HG02588 (cell line): Measurements from ENCODE around the gene FKBP6.
"Not testable (repeated sequence)": the region's sequence is repeated elsewhere in the genome, so short reads cannot be mapped to it uniquely, and the experiment has no call there.

ENCODE experiments used
- ATAC-seq: cut with Tn5 transposase; IDR thresholded peaks from one replicate; pipeline ENCODE4 v1.9.1; 2021; ENCODE audit warnings: mild to moderate bottlenecking, moderate library complexity; ENCODE audit not compliant: unreplicated experiment

Gene FKBP6

DNA sequence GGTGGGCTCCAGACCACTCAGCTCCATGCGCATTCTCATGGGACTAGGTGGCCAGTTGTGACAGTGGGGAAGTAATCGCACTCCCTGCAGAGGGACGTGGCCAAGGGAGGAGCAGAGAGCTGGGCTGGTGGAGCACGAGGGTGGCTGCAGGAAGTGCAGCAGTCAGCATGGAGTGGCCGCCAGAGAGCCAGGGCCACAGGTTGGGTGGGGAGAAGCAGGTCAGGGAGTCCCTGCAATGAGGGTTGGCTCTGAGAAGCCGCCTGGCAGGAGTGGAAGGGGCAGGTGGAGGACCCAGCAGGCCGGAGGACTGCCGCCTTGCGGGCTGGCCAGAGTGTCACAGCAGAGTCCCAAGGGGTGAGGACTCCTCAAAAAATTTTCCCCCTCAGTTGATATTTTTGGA is 26.2 kb downstream of the FKBP6 start:
- no peak for ATAC-seq

DNA sequence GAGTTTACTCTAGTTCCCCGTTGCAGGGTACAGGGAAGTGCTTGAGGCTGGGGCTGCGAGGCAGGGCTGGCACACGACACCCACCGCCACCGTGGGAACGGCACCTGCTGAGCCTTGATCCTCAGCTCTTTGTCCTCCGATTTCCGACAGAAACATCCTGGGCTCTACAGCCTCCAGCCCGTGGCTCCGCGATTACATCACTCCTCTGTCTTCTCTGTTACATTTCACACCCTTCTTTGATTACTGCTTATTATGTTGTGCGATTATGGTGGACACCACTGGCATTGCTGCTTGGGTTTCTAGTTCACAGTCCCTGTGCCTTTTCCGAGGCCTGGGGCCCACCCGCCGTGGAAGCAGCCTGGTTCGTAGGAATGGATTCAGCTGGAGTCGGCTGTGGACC is 26.9 kb downstream of the FKBP6 start:
- no peak for ATAC-seq

DNA sequence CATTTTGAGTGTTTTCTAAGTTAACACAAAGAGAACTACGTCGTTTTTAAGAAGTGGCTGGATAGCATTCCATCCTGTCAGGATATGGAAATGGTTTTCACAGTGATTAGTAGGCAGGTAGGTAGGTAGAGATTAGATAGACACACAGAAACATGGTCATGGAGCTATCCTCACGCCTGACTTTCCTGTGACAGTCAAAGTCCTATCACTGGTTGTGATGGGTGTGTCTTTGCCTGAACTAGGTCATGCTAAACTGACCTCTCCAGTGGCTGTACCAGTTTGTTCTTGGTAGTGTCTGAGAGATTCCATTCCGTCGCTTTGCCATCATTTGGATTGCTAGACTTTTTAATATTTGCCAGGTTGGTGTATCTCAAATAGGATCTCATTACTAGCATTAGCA is 28.2 kb downstream of the FKBP6 start:
- ATAC-seq = no peak

- ATAC-seq = no peak
Measured at GRCh38 chr7:73358590-73359275, 30.8 kb downstream of the FKBP6 start.

DNA sequence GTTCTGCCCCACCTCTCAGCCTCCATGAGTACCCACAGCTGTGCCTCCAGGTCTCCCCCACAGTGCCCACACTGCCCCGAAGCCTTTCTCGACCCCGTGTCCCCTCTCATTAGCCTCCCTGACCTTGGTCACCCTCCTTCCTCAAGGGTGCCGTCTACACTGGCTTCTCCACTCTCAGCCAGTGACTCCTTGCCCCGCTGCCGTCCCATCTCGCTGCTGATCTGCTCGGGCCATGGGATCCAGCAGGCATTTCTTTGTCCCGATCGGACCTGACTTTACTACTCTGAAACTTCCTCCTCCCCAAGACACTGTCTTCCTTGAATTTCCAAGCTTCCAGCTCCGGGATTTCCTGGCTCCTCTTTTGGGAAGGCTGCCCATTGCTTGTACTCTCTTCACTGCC is 31.3 kb downstream of the FKBP6 start:
- no peak for ATAC-seq

- ATAC-seq = no peak
Measured at GRCh38 chr7:73359746-73360375, 31.9 kb downstream of the FKBP6 start.

DNA sequence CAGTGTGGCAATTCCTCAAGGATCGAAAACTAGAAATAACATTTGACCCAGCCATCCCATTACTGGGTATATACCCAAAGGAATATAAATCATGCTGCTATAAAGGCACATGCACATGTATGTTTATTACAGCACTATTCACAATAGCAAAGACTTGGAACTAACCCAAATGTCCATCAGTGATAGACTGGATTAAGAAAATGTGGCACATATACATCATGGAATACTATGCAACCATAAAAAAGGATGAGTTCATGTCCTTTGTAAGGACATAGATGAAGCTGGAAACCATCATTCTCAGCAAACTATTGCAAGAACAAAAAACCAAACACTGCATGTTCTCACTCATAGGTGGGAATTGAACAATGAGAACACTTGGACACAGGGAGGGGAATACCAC is 32.6 kb downstream of the FKBP6 start:
- ATAC-seq = not testable (repeated sequence)

GRCh38 chr7:73363225-73364005 is 35.5 kb downstream of the FKBP6 start:
- no peak for ATAC-seq

GRCh38 chr7:73364006-73364728 is 36.2 kb downstream of the FKBP6 start:
- no peak for ATAC-seq

- ATAC-seq = no peak
Measured at GRCh38 chr7:73366127-73366526, 38.2 kb downstream of the FKBP6 start.

GRCh38 chr7:73366990-73367389 is 39.0 kb downstream of the FKBP6 start:
- ATAC-seq = no peak

DNA sequence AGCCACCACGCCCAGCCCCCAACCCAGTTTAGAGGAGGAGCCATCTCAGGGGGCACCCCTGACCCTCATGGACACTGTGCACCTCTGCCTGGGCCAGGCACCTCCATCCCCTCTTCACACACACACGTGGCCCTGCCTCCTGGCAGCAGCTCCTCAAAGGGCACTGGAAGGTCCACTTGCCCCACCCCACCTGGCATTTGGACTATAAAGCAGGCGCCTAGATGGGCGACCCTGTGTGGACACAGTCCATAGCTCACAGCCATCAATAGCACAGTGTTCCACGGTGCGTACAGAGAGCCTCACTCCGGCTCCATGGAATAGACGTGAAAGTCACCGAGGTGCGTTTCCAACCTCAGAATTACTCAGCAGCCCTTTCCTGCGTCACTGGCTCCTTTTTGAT is 41.0 kb downstream of the FKBP6 start:
- ATAC-seq = no peak

DNA sequence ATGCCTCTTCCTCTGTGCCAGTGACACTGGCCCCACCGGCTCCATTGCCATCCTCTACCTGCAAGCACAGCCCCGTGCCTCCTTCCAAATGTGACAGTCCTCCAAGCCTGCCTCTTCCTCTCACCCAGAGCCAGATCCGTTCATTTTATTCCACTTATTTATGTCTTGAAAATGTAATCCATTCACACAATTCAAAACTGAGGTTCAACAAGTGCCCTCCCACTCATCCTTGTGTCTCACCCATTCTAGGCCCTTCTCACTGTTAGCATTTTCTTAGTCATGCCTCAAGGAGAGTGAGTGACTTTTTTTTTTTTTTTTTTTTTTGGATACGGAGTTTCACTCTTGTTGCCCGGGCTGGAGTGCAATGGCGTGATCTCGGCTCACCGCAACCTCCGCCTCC is 41.7 kb downstream of the FKBP6 start:
- ATAC-seq = no peak

- ATAC-seq = no peak
Measured at GRCh38 chr7:73373741-73374140, 45.8 kb downstream of the FKBP6 start.

GRCh38 chr7:73376262-73376661 is 48.3 kb downstream of the FKBP6 start:
- not testable (repeated sequence) for ATAC-seq

DNA sequence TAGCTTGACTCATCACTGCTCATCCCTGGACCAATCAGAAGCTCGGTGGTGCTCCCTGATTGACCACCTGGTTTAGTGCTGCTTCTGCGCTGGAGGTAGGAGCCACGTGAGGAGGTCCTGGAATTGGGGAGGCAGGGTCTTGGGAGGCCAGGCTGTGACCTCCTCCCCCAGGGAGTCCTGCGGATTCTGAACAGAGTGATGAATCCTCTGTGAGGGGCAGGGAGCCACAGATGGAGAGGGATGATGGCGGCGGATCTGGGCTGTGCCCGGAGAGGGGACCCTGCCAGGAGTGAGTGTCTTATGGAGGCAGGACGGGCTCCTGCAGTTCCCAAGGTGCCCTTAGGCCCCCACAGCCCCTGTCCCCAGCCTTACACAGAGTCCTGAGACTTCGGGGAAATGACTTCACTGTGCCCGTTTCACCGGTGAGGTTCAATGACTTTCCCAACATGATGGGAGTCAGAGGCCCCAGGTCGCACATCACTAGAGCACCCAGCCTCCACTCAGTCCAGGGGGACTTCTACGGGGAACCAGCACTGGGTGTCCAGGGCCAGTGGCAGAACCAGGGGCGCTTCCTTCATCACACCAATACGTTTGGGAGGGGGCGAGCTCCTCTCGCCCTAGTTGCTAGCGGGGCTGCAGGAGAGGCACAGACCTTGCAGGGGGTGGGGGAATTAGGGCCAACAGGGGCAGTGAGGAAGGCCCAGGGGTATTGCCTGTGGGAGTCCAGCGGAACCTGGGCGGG is 48.9 kb downstream of the FKBP6 start:
- no peak for ATAC-seq

DNA sequence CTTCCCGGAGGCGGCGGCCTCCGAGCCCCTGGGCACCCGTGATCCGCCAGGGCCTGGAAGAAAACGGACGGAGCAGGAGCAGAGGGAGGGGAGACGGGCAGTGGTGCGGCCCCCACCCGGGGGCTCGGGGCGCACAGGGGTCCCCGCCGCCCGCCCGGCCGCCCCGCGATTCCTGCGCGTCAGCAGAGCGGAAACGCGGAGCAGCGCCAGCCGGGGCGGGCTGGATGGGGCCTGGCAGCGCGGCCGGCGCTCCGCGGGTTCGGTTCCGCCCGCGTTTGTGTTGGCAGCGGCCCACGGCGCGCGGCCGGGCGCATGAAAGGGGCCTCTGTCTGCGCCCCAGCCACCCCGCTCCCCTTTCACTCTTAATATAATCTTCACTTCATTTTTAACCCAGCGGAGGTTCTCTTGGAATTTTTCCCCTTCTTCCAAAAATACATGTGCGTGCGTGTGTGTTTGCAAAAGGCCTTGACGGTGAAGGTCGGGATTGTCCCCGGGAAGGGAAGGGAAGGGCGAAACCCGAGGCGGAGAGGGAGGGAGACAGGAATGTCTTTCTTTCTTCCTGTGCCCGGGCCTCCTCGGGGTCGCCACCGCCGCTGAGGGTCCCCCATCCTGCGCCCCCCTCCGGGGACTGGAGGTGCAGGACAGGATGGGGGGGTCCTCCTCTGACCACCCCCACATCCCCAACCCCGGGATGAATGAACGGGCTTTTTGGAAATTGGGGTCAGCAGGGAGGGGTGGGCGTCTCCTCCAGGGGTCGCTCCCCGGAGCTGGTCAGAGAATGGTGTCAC is 49.6 kb downstream of the FKBP6 start:
- not testable (repeated sequence) for ATAC-seq

GRCh38 chr7:73382934-73383503 is 55.1 kb downstream of the FKBP6 start:
- no peak for ATAC-seq

- ATAC-seq = no peak
Measured at GRCh38 chr7:73387221-73387828, 59.4 kb downstream of the FKBP6 start.
